GM19452 (cell line): Measurements from ENCODE around the gene LPA.
"Not testable (repeated sequence)": the region's sequence is repeated elsewhere in the genome, so short reads cannot be mapped to it uniquely, and the experiment has no call there.

Experiments used
- ATAC-seq: cut with Tn5 transposase; IDR thresholded peaks from one replicate; pipeline ENCODE4 v1.9.1; 2021; ENCODE audit not compliant: unreplicated experiment

LPA gene

DNA sequence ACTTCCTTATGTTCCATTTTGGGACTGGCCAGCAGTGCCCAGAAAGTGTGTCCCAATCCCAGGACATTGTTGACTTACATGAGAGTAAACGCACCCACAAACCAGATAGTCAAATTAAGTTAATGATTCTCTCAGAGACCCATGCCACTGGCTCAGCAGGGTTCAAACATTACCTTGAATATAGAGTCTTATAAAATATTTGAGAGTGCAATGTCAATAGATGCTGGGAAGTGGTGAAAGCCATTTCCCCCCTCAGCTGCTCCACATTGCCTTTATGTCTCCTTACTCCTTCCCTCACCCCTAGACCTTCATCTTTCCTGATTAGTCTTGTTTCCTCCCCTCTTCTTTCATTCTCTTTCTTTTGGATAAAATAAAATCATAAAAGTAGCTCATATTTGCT is at the start of gene LPA:
TSS of gene LPA (minus strand) at position 78 of the 400 bp plus-strand sequence. CDS start at position 17, 61 bp downstream.
- ATAC-seq: not testable (repeated sequence)

GRCh38 chr6:160708993-160709392 is 44.9 kb upstream of the LPA start:
- ATAC-seq: not testable (repeated sequence)

GRCh38 chr6:160704688-160705087 is 40.6 kb upstream of the LPA start:
- not testable (repeated sequence) for ATAC-seq

DNA sequence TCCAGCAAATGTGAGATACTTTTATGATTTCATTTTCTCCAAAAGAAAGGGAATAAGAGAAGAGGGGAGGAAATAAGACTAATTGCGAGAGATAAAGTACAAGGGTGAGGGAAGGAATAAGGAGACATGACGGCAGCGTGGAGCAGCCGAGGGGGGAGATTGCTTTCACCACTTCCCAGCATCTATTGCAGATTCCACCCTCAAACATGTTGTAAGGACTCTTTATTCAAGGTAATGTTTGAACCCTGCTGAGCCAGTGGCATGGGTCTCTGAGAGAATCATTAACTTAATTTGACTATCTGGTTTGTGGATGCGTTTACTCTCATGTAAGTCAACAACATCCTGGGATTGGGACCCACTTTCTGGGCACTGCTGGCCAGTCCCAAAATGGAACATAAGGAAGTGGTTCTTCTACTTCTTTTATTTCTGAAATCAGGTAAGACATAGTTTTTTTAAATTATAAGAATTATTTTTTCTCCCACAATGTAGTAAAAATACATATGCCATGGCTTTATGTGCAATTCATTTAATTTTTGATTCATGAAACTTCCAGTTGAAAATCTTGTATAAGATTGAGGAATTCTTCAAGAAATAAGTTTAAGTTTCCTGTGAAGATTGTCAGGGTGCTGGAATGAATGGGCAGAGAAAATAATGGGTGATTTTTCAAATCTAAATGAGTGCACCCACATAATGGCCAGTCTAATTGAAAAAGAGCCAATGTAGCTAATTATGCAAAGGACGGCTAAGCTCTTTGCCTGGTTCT is 38.0 kb upstream of the LPA start, which contains the start of gene PLG:
TSS of gene PLG (plus strand) at position 327 of the 763 bp plus-strand sequence. CDS start at position 388, 61 bp downstream.
- ATAC-seq: not testable (repeated sequence)

- ATAC-seq: no peak
Observed at GRCh38 chr6:160697826-160698225, 33.8 kb upstream of the LPA start.

DNA sequence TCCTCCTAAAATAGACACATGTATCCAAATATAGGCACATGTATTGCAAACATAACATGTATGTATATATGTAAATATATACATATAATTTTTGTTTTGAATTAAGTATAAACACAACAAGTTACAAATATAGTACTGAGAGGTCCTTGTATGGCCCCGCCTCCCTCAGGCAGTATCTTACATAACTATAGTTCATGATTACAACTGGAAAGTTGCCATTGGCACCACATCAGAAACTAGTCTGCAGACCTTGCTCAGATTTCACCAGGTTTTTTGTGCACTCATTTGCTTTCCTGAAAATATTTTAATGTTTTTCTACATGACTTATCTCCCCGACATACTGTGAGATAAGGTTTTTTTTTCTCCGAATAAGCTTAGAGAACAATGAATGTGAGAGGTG is 32.8 kb upstream of the LPA start:
- not testable (repeated sequence) for ATAC-seq

DNA sequence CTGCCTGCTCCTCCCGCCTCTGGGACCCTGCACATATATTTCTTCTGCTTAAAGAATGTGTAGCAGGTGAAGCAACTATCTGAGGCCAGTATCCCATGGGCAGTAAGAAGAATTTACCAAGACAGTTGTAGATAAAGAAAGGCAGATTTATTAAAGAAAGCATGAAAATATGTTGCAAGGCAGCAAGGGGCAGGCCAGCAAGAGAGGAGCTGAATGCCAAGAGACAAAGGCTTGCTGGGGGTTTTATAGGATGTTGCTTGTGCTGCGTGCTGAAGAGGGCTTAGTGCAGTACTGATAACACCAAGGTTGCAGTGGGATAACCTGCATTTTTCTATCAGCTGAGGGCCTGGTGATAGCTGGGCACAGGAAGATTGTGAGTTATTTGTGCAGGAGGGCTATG is 31.5 kb upstream of the LPA start:
- ATAC-seq: not testable (repeated sequence)

- not testable (repeated sequence) for ATAC-seq
Observed at GRCh38 chr6:160695025-160695424, 30.9 kb upstream of the LPA start.

DNA sequence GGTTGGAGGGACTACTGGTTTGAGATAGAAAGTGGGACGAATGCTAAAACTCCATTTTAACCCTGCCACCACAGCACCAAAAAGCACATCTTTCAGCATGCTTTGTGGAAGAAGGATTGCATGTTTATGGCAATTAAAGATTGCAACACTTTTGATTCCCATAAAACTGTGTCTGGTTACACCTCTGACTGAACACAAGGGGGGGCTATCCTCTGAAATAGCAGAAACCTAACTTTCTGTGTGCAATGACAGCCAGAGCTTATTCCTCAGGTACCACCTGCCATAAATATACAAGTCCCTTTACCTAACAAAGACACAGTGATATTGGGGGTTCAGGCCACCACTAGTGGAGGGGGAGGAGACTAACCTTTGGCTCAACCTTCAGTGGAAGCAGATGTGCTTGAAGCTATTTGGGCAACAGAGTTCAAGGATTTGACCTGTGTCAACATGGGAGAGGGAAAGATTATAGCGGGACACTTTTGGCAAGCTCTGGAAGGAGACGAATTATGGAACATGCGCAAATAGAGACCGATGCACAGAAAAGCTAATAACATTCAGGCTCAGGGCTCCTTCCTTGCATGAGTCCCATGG is 28.4 kb upstream of the LPA start:
- no peak for ATAC-seq

- no peak for ATAC-seq
Observed at GRCh38 chr6:160691617-160692016, 27.5 kb upstream of the LPA start.

DNA sequence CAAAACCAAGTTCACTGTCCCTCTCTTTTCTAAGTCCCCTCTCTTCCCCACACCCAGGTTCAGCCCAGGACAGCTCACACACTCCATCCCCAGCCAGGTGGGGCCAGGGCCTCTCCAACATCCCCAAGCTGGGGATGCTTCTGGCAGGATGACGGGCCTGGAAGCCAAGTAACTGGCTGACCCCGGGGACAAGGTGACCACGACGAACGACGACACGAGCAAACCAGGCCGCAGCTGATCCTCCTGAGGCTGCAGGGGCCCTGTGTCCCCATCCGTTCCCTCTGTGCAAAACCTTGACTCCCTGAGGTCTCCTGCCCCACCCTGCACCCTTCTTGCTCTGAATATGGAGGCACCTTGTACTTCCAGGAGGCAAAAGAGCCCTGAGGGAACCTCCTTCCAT is 26.4 kb upstream of the LPA start:
- no peak for ATAC-seq

DNA sequence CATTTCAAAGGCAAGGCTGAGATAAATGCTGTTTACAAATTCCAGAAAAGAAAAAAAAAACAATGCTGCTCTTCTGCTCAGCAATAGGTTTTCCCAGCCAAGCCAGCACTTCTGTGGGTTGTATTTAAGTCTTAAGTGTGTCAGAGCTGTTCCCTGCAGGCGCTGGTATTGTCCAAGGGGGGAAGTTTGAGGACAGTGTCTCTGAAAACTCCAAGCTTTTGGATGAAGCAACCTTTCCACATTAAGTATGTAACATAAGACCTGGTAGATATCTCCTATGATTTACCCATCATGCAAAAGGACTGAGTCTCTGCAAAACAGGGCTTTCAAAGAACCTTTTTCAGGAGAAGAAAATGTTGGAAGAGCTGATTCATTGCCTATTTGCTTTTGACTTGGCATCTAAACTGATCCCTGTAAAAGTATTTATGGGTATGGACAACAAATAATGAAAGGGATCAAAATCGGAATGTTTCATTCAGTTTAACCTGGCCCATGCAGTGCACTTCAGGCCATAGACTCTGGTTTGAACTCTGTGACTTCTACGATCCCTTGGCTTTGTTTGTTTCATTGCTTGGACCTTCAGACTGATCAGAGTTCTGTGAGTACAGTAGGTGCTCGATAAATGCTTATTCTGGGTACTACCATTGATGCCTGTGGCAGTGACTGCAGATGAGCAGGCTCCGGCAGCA is 21.8 kb upstream of the LPA start:
- no peak for ATAC-seq

- not testable (repeated sequence) for ATAC-seq
Observed at GRCh38 chr6:160685101-160685761, 21.2 kb upstream of the LPA start.

- ATAC-seq: no peak
Observed at GRCh38 chr6:160679402-160679769, 15.3 kb upstream of the LPA start.

- ATAC-seq: no peak
Observed at GRCh38 chr6:160678744-160679401, 14.8 kb upstream of the LPA start.

DNA sequence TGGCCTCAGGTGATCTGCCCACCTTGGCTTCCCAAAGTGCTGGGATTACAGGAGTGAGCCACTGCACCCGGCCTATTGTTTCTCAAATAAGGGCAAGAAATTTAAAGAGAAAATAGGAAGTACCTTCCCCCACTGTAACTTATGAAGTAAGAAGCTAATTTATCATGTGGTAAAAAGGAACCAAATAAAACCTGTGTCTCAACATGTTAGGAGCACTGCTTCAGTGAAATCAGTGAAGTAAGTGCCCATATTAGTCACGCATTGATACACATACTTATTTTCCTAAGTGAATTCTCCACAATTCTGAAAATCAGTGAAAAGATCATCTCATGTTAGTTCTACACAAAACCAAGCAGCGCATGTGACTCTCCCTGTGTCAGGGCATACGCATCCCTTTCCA is 14.2 kb upstream of the LPA start:
- ATAC-seq: no peak

DNA sequence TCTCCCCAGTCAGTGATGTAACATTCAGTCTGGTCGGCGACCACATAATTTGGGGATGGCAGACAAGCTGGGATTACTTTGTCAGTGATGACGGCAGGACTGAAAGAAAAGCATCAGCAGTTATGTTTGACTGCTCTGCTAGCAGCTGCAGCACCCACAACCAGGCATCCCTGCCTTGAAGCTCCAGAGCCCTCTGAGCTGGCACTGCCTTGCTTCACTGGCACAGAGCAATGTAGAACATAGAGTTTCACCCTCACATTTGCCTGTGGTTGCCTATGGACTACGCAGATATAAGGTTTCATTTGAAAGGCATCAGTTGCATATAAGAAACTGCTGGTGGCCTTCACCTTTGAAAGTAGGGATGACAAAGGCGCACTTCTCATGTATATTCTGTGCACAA is 12.3 kb upstream of the LPA start:
- not testable (repeated sequence) for ATAC-seq

GRCh38 chr6:160668589-160668988 is 4.5 kb upstream of the LPA start:
- ATAC-seq: no peak

DNA sequence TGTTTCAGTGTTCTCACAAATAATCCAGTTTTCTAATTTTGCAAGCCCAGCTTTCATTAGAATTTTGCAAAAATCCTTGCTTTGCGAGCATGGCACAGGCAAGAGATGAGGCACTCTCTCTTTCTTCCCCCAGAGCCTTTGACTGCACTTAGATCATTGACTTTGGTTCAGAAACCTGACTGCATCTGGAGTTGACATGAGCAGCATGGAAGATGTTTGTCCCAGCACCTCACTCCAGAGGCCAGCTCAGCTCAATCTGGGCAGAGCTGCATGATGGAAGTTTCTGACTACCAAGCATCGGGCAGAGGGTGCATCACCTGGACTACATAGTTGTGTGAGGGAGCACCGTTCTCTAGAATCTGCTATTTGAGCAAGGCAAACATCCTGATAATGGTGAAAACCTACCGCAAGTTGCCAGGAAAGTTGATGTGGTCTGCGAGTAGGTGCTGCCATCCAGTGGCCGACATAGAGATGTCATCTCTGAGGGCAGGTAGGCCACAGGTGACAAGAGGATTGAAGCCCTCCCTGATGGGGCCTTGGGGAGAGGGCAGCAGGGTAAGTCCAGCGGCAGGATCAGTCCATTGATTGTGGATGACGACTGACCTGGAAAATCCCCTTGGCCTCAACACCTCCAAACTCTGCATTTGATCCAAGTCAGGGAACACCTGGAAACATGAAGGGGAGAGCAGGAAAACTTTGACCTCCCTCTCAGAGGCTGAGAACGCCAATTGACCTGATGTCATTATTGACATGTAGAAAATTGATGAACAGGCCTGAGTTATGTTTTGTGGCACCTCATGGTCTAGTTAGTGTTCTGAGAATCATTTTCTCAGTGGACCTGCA is 3.8 kb upstream of the LPA start:
- peak; percentile 74 for ATAC-seq

- no peak for ATAC-seq
Observed at GRCh38 chr6:160662842-160663241, 1.2 kb downstream of the LPA start.
